Measurements from ENCODE around the gene VPS36.

Gene VPS36

GRCh38 chr13:52450012-52450792 lies at the start of gene VPS36:
Gene VPS36 (minus strand): TSS chr13:52450634. CDS start chr13:52450594, 40 bp downstream.
- TF ChIP-seq EGR1 (IDR thresholded peaks at IDR 0.05) (no peak; the same call in 1 of the 2 replicates), YY1 (IDR thresholded peaks at IDR 0.05; ENCODE audit: low read depth) (peak; percentile 83), TAF1 (IDR thresholded peaks at IDR 0.05; ENCODE audit: low read depth) (peak; percentile 37), FOXM1 (IDR thresholded peaks at IDR 0.05; ENCODE audit: borderline replicate concordance, low read depth) (no peak), MAX (IDR thresholded peaks at IDR 0.05) (peak; percentile 77), NFIC (IDR thresholded peaks at IDR 0.05) (peak; percentile 91), REST (IDR thresholded peaks at IDR 0.05; ENCODE audit: low read depth) (no peak), RAD21 (IDR thresholded peaks at IDR 0.05; ENCODE audit: low read depth) (peak; percentile 72), CREB1 (IDR thresholded peaks at IDR 0.05; ENCODE audit: low read depth) (no peak), EP300 (IDR thresholded peaks at IDR 0.05; ENCODE audit: borderline replicate concordance) (0 out of 2 replicates have a peak, but pooled peaks have one; percentile 30), ZBTB7A (IDR thresholded peaks at IDR 0.05; ENCODE audit: low read depth) (peak; percentile 75; the same call in 1 of the 2 replicates), TCF12 (IDR thresholded peaks at IDR 0.05; ENCODE audit: low read depth) (peak; percentile 22; the same call in 1 of the 2 replicates), CEBPB (IDR thresholded peaks at IDR 0.05) (no peak), TEAD4 (IDR thresholded peaks at IDR 0.05) (no peak; the same call in 1 of the 2 replicates), USF1 (IDR thresholded peaks at IDR 0.05) (peak; percentile 35; the same call in 1 of the 2 replicates)

- TF ChIP-seq ZBTB7A (IDR thresholded peaks at IDR 0.05; ENCODE audit: low read depth) (no peak), MAX (IDR thresholded peaks at IDR 0.05) (no peak), REST (IDR thresholded peaks at IDR 0.05; ENCODE audit: low read depth) (no peak), USF1 (IDR thresholded peaks at IDR 0.05) (no peak), YY1 (IDR thresholded peaks at IDR 0.05; ENCODE audit: low read depth) (no peak), EP300 (IDR thresholded peaks at IDR 0.05; ENCODE audit: borderline replicate concordance) (no peak), TCF12 (IDR thresholded peaks at IDR 0.05; ENCODE audit: low read depth) (no peak), CEBPB (IDR thresholded peaks at IDR 0.05) (no peak), RAD21 (IDR thresholded peaks at IDR 0.05; ENCODE audit: low read depth) (no peak), TAF1 (IDR thresholded peaks at IDR 0.05; ENCODE audit: low read depth) (no peak), NFIC (IDR thresholded peaks at IDR 0.05) (no peak), TEAD4 (IDR thresholded peaks at IDR 0.05) (no peak), FOXM1 (IDR thresholded peaks at IDR 0.05; ENCODE audit: borderline replicate concordance, low read depth) (no peak), EGR1 (IDR thresholded peaks at IDR 0.05) (no peak), CREB1 (IDR thresholded peaks at IDR 0.05; ENCODE audit: low read depth) (no peak)
Measured at GRCh38 chr13:52463526-52463925, 13.1 kb upstream of the VPS36 start.

GRCh38 chr13:52461265-52461664 lies 10.8 kb upstream of the VPS36 start:
- no peak for TF ChIP-seq YY1 (IDR thresholded peaks at IDR 0.05; ENCODE audit: low read depth)
- TF ChIP-seq EP300 (IDR thresholded peaks at IDR 0.05; ENCODE audit: borderline replicate concordance), result no peak
- TF ChIP-seq FOXM1 (IDR thresholded peaks at IDR 0.05; ENCODE audit: borderline replicate concordance, low read depth), result no peak
- TF ChIP-seq RAD21 (IDR thresholded peaks at IDR 0.05; ENCODE audit: low read depth), result no peak
- no peak for TF ChIP-seq EGR1 (IDR thresholded peaks at IDR 0.05)
- TF ChIP-seq MAX (IDR thresholded peaks at IDR 0.05), result no peak
- TF ChIP-seq TEAD4 (IDR thresholded peaks at IDR 0.05), result no peak
- TF ChIP-seq TCF12 (IDR thresholded peaks at IDR 0.05; ENCODE audit: low read depth), result no peak
- no peak for TF ChIP-seq ZBTB7A (IDR thresholded peaks at IDR 0.05; ENCODE audit: low read depth)
- TF ChIP-seq USF1 (IDR thresholded peaks at IDR 0.05), result no peak
- no peak for TF ChIP-seq CEBPB (IDR thresholded peaks at IDR 0.05)
- TF ChIP-seq CREB1 (IDR thresholded peaks at IDR 0.05; ENCODE audit: low read depth), result no peak
- no peak for TF ChIP-seq TAF1 (IDR thresholded peaks at IDR 0.05; ENCODE audit: low read depth)
- no peak for TF ChIP-seq REST (IDR thresholded peaks at IDR 0.05; ENCODE audit: low read depth)
- no peak for TF ChIP-seq NFIC (IDR thresholded peaks at IDR 0.05)

All from Ishikawa (cell line).